RWPE1 (cell line): ENCODE measurements around the gene TMEM232.
"Not testable (repeated sequence)": the region's sequence is repeated elsewhere in the genome, so short reads cannot be mapped to it uniquely, and the experiment has no call there.

Experiments used
- CTCF ChIA-PET: fragments of 350-600 bp; sonication (Branson Sonifier 250); formaldehyde crosslinking; extraction: SDS; loops from one replicate; lab custom pipeline; 2021; lab: Yijun Ruan, JAX
- POLR2A ChIA-PET: fragments of 400-600 bp; formaldehyde crosslinking; extraction: SDS; loops from one replicate; lab custom pipeline; 2020; ENCODE audit warnings: antibody characterized with exemption; ENCODE audit not compliant: low non-redundant PET; lab: Yijun Ruan, JAX
- DNase-seq: peaks from one replicate; pipeline ENCODE4 v3.0.0; 2012; ENCODE audit warnings: low spot score
- H3K27ac ChIP-seq: fragments of 450-650 bp; 2 replicates; pipeline ENCODE4 v1.5.1; 2017
- CTCF ChIP-seq: fragments of 450-650 bp; conservative IDR thresholded peaks from 2 replicates; pipeline ENCODE4 v1.5.1; 2017; ENCODE audit warnings: low read depth, mild to moderate bottlenecking

The TMEM232 gene

GRCh38 chr5:110545716-110546115 is 180.8 kb downstream of the TMEM232 start:
- no peak for DNase-seq
- ChIA-PET POLR2A (no interaction called here), CTCF (interaction anchor here (0.8 kb wide), 1 partner anchor 171 kb away, joined by 3 read pairs; no protein-coding TSS in a partner anchor)
- TF ChIP-seq CTCF = no peak
- H3K27ac ChIP-seq = no peak overlapping the region

GRCh38 chr5:110544603-110545002 is 181.9 kb downstream of the TMEM232 start:
- ChIA-PET CTCF (interaction anchor here (0.5 kb wide), 1 partner anchor 767 kb away, joined by 5 read pairs; no protein-coding TSS in a partner anchor), POLR2A (interaction anchor here (0.6 kb wide), 1 partner anchor 529 kb away, joined by 3 read pairs; no protein-coding TSS in a partner anchor)
- peak; percentile 8 for DNase-seq
- TF ChIP-seq CTCF = no peak
- no peak overlapping the region for H3K27ac ChIP-seq

- no peak for DNase-seq
- POLR2A ChIA-PET = no interaction called here
- H3K27ac ChIP-seq = no peak overlapping the region
- TF ChIP-seq CTCF = no peak
- CTCF ChIA-PET = no interaction called here
Measured at GRCh38 chr5:110542949-110543348, 183.5 kb downstream of the TMEM232 start.

- ChIA-PET CTCF (interaction anchor here (0.7 kb wide), 1 partner anchor 609 kb away, joined by 3 read pairs; no protein-coding TSS in a partner anchor), POLR2A (no interaction called here)
- TF ChIP-seq CTCF = no peak
- DNase-seq = no peak
- H3K27ac ChIP-seq = no peak overlapping the region
Measured at GRCh38 chr5:110536120-110537115, 190.1 kb downstream of the TMEM232 start.

- H3K27ac ChIP-seq, DNase-seq, CTCF ChIA-PET: not testable (repeated sequence)
- POLR2A ChIA-PET = interaction anchor here (0.6 kb wide), 1 partner anchor 86 kb away, joined by 4 read pairs; no protein-coding TSS in a partner anchor
Measured at GRCh38 chr5:110535146-110535545, 191.3 kb downstream of the TMEM232 start.

- no peak for TF ChIP-seq CTCF
- CTCF ChIA-PET = interaction anchor here (0.7 kb wide), 1 partner anchor 53 kb away, joined by 5 read pairs; no protein-coding TSS in a partner anchor
- POLR2A ChIA-PET = no interaction called here
- DNase-seq = no peak
- no peak overlapping the region for H3K27ac ChIP-seq
Measured at GRCh38 chr5:110525762-110526161, 200.7 kb downstream of the TMEM232 start.
